Stimulated activated CD4-positive, alpha-beta T cell treated with anti-CD3 and anti-CD28 coated beads, Interleukin-12 subunit alpha, Interleukin-12 subunit beta, amount 100 ng/mL, for 48 hours (primary cell): Measurements from ENCODE around the gene RAB40C.
A peak's percentile ranks its signal among the peaks of the same experiment; 100 is the strongest.

Experiments used
- DNase-seq, 3 donors: peaks; one replicate each; pipeline ENCODE4 v3.0.0-alpha.2; 2020; ENCODE audit warnings: low read depth in 2 of 3, low spot score in 1 of 3

RAB40C gene

GRCh38 chr16:666572-666971 lies 76.7 kb downstream of the RAB40C start:
- no peak for DNase-seq

DNA sequence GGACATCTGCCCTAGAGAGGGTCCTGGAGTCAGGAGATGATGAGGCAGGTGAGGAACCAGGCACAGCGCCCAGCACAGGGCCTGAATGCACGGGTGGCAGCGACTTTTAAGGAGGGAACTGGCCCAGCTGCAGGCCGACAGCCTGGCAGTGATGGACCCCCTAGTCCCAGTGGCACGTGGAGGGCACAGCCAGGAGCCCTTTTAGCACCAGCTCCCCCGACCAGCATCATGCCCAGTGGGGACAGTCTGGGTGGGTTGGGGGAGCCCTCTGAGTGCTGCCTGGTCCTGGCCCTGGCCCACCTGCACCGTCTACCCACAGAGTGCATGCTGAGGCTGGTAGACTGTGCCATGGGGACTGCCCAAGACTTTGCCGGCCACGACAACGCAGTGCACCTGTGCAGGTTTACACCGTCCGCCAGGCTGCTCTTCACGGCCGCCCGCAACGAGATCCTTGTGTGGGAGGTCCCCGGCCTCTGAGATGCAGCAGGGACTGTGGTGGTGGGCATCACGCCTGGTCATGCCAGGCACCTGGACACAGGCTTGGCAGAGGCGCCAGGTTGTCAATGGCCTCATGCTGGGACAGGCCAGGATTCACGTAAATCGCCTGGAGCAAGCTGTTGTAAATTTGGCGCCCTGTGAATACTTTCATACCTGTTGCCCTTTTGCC lies 77.4 kb downstream of the RAB40C start:
- DNase-seq = no peak

DNA sequence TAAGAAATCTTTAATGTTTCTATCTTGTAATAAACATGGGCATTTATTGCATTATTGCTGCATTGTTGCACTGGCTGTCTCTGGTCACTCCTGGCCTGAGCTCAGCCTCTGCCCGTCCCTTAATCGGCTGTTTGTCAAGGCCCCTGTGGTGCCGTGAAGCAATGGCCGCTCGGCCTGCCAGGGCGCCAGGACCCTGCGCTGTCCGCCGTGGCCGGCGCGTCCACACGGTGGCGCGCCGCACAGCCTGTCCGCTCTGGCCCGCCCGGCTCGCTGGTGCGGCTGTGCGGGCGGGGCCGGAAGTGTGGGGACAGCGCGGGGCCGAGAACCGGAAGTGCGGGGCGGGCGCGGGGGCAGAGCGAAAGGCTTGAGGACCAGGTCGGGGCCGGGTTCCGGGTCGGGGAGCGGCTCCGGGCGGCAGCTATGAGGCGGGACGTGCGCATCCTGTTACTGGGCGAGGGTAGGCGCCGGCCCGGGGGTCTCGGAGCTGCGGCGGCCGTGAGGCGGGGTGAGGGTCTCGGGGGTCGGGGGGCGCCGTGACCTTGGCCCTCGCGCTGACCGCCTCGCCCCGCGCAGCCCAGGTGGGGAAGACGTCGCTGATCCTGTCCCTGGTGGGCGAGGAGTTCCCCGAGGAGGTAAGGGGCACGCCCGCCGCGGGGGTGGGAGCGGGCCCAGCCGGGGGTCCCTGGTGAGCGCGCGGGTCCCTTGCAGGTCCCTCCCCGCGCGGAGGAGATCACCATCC lies 78.1 kb downstream of the RAB40C start, which contains the start of gene RHOT2:
RHOT2 (plus strand) TSS at position 353 of the 739 bp plus-strand sequence; CDS start at position 421, 68 bp downstream.
- peak; percentile 85 to 94 (median 87) for DNase-seq

- no peak for DNase-seq
Measured at GRCh38 chr16:668519-669171, 78.8 kb downstream of the RAB40C start.

DNA sequence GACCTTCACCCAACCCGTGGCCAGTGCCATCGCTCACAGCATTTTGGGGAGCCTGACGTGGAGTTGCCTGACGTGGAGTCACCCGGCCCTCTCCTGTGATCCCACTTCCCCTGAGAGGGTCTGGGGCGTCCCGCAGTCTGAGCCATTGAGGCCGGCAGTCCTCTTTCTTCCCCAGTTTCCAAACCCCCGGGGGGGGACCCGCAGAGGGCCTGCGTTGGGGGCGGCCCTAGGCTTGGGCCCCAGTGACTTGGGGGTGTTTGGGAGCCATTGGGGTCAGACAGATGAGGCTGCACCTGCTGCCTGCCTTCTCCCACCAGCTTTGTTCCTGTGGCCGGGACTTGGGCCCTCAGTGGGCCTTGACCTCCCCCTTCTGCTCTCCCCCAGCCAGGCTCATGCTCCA lies 79.8 kb downstream of the RAB40C start:
- no peak for DNase-seq

DNA sequence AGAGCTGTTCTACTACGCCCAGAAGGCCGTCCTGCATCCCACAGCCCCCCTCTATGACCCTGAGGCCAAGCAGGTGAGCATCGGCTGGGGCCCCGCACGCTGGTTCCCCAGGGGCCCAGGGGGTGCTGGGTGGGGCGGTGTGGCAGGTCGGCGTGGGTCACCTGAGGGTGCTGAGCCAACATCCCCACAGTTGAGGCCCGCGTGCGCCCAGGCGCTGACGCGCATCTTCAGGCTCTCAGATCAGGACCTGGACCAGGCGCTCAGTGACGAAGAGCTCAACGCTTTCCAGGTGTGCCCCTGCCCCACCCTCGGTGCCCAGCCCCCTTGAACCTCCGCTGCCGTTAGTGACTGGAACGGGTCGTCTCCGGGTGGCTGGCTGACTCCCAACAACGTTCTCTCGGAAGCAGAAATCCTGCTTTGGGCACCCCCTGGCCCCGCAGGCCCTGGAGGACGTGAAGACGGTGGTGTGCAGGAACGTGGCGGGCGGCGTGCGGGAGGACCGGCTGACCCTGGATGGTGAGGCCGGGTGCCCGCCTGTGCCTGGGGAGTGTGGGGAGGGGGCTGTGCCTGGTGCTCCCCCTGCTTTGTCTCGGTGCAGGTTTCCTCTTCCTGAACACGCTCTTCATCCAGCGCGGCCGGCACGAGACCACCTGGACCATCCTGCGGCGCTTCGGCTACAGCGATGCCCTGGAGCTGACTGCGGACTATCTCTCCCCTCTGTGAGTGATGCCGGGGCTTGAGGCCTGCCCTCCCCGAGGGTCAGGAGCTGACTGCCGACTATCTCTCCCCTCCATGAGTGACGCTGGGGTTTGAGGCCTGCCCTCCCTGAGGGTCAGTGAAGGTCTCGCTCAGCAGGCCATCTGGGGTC lies 80.9 kb downstream of the RAB40C start:
- no peak for DNase-seq

DNA sequence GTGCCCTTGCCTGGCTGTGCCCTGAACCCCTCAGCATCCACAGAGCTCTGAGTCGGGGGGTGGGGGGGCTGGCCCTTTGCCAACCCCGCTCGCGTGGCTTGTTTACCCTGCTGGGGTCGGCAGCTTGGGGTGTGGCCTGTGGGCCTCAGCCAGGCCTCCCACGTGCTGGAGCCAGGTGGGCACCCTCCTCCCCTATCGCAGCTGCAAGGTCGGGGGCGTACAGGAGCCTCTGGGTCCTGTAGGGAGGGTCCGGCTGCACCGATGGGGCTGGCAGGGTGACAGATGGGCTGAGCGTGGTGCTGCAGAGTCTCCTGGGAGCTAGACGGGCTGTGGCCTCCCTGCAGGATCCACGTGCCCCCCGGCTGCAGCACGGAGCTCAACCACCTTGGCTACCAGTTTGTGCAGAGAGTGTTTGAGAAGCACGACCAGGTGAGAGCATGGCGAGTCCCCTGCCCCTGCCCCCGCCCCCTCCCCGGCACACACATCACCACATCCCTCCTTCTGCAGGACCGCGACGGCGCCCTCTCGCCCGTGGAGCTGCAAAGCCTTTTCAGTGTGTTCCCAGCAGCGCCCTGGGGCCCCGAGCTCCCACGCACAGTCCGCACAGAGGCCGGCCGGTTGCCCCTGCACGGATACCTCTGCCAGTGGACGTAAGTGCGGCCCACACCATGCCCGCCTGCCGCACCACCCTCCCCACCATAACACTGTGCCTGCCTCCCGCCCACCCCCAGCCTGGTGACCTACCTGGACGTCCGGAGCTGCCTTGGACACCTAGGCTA lies 81.7 kb downstream of the RAB40C start:
- DNase-seq = no peak

DNA sequence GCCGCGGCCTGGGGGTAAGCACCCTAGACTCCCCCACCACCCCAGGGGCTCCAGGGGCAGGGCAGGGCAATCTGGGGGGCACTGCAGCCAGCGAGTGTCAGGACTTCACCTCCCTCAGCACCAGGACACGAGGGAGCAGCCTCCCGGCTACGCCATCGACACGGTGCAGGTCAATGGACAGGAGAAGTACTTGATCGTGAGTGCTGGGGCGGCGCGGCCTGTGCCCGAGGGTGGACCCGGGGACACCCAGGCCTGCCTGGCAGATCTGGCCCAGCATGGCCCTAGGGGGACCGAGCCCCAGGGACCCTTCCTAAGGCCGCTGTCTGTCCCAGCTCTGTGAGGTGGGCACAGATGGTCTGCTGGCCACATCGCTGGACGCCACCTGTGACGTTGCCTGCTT lies 82.5 kb downstream of the RAB40C start:
- no peak for DNase-seq

GRCh38 chr16:672851-673250 lies 83.0 kb downstream of the RAB40C start:
- DNase-seq = no peak

- no peak for DNase-seq
Measured at GRCh38 chr16:673399-673991, 83.6 kb downstream of the RAB40C start.

GRCh38 chr16:674214-674881 lies 84.5 kb downstream of the RAB40C start:
- no peak for DNase-seq

GRCh38 chr16:674968-675883 lies 85.4 kb downstream of the RAB40C start, which contains the start of gene RHBDL1:
RHBDL1 (plus strand) TSS chr16:675671; CDS start chr16:675791, 120 bp downstream.
- DNase-seq = no peak

DNA sequence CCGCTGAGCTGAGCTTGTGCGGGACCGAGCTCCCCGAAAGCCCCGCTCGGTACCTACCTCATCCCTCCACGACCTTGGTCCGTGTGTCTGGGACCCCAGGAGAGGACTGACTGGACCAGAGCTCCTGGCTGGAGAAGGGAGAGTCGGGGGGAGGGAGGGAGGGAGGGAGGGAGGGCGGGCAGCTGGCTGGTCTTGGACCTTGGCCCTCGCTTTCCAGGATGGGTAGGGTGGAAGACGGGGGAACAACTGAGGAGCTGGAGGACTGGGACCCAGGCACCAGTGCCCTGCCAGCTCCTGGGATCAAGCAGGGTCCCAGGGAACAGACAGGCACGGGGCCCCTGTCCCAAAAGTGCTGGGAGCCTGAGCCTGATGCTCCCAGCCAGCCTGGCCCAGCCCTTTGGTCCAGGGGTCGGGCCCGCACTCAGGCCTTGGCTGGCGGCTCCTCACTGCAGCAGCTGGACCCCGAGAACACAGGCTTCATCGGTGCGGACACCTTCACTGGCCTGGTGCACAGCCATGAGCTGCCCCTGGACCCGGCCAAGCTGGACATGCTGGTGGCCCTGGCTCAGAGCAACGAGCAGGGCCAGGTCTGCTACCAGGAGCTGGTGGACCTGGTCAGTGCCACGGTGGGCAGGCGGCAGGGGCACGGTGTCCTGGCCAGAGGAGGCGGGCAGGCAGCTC lies 86.2 kb downstream of the RAB40C start:
- no peak for DNase-seq

DNA sequence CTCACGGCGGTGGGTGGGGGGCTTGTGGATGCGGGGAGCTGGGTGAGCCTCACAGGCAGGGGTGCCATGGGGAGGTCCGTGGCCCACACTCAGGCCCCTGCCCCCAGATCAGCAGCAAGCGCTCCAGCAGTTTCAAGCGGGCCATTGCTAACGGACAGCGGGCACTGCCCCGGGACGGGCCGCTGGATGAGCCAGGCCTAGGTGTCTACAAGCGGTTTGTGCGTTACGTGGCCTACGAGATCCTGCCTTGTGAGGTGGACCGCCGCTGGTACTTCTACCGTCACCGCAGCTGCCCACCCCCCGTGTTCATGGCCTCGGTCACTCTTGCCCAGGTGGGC lies 86.7 kb downstream of the RAB40C start:
- DNase-seq = no peak

DNA sequence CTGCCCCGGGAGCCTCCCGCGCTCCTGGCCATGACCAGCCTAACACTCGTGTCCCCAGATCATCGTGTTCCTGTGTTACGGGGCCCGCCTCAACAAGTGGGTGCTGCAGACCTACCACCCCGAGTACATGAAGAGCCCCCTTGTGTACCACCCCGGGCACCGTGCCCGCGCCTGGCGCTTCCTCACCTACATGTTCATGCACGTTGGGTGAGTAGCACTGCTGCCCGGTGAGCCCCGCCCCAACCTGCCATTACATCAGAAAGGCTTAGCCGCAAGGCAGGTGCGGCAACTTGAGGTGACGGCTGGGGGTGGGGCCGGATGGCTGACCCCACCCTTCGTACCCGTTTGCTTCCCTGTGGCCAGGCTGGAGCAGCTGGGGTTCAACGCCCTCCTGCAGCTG lies 87.0 kb downstream of the RAB40C start:
- no peak for DNase-seq

DNA sequence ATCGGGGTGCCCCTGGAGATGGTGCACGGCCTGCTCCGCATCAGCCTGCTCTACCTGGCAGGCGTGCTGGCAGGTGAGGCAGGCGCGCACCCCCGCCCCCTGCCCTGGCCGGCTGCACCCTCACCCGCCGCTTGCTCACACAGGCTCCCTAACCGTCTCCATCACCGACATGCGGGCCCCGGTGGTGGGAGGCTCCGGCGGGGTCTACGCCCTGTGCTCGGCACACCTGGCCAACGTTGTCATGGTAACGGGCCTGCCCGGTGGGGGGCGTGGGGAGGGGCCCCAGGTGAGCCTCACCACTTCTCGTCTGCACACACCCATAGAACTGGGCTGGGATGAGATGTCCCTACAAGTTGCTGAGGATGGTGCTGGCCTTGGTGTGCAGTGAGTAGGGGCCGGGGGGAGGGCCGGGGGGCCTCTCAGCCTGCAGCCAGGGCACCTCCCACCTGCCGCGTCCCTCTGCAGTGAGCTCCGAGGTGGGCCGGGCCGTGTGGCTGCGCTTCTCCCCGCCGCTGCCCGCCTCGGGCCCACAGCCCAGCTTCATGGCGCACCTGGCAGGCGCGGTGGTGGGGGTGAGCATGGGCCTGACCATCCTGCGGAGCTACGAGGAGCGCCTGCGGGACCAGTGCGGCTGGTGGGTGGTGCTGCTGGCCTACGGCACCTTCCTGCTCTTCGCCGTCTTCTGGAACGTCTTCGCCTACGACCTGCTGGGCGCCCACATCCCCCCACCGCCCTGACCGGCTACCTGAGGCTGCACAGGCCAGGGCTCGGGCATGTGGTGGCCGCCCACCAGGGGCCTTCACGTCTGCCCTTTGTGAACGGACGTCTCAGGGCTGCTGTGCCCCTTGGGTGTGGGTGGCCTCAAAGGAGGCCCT lies 87.7 kb downstream of the RAB40C start:
- DNase-seq = no peak
